NCI-H748 (cell line): ENCODE results near the gene FGF12.
A peak's percentile ranks its signal among the peaks of the same experiment; 100 is the strongest.

ENCODE experiments used
- DNase-seq: peaks from one replicate; lab custom pipeline; 2025; ENCODE audit not compliant: unreplicated experiment; lab: John Stamatoyannopoulos, UW

The FGF12 gene

DNA sequence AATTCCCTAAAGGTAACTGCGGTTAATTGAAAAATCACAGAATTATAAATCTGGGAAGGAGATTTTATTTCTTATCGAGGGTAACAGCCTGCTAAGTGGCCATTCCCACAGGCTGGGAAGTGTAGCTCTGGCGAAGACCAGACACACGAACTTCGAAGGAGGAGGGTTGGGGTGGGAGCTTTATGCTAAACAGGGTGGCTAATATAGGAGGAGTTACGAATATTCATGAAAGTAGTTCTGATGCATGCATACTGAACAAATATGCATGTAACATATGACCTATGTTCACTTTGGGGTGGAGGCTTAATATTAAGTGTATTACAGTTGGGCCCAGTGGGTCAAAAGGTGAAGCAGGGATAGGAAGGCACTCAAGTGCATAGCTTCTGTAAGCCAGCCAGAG lies 221.6 kb downstream of the FGF12 start:
- DNase-seq, result no peak

GRCh38 chr3:192501401-192501800 lies 225.9 kb downstream of the FGF12 start:
- no peak for DNase-seq

DNA sequence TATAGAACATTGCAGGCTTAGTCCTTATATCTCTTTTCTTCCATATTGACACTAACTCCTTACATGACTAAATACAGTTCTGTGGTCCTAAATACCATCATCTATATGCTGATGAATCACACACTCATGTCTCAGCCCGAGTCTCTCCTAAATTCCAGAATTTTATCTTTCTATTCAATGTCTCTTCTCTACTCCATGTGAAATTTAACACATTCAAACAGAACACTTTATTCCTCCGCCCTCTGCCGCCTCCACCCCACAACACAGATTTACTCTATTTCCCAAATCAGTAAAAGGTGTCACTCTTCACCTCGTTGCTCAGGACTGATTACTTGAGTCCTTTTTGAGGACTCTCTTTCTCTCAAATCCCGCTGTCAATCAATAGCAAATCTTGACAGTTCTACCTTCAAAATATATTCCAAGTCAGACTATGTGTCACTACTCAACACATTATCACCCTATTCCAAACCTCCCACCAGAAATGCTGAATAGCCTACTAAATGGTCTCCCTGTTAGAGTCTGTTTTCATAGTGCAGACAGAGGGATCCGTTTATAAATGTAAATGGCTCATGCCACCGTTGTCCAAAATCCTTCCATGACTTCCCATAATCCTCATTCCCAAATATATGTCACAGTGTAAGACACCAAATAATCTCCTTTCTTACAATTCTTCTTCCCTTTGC lies 230.3 kb downstream of the FGF12 start:
- DNase-seq, result no peak

GRCh38 chr3:192494174-192494573 lies 233.2 kb downstream of the FGF12 start:
- DNase-seq, result peak; percentile 13

DNA sequence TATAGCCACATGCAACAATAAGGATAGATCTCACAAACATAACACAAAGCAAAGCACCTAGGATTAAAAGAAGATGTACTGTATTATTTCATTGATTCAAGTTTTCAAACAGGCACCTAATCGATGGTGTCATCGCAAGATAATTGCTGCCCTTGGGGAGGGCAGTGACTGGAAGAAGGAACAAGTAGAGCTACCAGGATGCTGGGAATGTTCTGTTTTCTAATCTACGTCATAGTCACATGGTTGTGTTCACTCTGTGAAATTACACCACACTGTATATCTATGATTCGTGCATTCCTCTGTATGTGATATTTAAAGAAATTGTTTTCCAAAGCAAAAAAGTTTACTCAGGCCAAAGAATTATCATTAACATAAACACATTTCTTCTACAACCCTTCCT lies 236.6 kb downstream of the FGF12 start:
- DNase-seq, result no peak

DNA sequence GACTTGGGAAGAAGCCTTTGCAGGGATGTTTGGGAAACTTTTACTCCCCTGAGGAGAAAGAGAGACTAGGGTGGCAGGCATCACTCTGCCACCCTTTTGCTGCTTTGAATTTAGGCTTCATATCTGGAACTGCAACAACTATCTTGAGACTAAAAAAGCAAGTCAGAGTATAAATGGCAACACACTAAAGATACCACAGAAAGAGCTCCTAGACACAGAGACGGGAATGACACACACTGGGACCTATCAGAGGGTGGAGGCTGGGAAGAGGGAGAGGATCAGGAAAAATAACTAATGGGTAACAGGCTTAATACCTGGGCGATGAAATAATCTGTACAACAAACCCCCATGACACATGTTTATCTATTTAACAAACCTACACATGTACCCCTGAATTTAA lies 237.8 kb downstream of the FGF12 start:
- DNase-seq, result no peak

- DNase-seq, result no peak
Measured at GRCh38 chr3:192487033-192487432, 240.3 kb downstream of the FGF12 start.

DNA sequence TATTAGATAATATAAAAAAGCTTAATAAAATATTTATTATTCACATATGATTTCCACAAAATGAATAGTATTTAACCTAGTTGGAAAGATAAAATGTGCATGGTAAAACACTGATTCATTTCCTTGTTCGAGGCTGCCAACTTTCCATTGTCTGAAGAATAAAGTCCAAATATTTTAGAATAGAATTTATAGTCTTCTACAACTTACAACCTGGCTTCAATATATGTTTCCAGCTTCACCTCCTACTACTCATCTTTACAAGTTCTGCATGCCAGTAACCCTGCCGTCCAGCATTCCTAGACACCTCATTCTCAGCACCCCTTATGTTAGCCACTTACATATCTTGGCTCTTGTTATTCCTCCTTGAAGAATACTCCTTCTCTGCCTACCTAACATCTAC lies 244.5 kb downstream of the FGF12 start:
- DNase-seq, result no peak

GRCh38 chr3:192482391-192482790 lies 244.9 kb downstream of the FGF12 start:
- DNase-seq, result no peak

DNA sequence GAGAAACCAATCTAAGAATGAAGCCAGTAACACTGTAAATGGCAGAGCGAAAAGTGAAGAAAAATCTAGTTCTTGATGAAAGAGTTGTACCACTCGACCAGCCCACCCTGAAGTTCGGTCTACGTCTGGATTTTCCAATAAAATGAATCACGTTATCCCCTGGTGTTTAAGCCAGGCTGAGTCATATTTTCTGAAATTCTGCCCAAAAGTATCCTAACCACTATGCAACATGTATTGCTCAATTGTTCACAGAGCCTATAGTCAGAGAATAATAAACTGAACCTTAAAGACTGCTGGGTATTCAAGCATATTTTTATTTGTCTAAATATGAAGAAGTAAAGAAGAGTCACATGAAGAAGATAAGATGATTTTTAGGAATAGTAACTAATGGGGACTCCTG lies 245.7 kb downstream of the FGF12 start:
- no peak for DNase-seq

DNA sequence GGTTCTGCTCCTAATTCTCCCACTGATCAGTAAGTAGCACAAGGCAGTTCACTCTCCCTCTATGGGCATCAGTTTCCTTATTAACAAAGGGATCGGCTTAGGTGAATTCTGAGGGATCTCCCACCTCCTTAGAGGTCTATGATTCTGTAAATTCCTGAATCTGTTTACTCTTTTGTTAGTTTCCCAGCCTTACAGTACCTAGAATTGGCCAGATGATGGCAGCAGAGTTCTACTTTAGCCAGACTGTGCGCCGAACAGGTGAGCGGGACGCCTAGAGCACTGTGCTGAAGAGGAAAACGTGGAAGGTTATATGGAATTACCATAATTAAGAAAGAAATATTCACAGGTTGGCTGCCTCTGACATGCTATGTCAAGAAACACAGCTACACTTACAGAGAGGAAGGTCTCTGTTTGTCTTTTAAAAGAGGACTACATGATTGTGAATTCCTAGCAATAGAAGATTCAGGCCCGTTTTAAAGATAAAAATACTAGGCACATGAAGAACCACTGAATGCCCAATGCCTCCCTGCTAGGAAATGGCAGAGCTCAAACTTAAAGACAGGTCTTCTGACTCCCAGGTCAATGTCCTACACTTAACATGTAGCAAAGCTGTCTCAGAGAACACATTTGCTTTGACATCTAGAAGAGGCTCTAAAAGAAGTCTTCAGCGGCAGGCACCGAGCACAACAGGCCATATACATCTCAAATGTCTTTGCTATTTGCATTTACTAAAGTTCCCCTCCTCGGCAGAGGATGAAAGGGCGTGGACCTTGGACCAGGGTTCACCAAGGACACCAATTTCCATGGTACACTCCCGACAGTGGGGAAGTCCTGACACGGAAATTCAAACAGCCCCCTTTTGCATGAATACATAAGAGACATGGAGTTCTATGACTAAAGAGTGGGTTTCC lies 259.9 kb downstream of the FGF12 start:
- DNase-seq, result peak; percentile 52

- DNase-seq, result peak; percentile 31
Measured at GRCh38 chr3:192449036-192449435, 278.3 kb downstream of the FGF12 start.

DNA sequence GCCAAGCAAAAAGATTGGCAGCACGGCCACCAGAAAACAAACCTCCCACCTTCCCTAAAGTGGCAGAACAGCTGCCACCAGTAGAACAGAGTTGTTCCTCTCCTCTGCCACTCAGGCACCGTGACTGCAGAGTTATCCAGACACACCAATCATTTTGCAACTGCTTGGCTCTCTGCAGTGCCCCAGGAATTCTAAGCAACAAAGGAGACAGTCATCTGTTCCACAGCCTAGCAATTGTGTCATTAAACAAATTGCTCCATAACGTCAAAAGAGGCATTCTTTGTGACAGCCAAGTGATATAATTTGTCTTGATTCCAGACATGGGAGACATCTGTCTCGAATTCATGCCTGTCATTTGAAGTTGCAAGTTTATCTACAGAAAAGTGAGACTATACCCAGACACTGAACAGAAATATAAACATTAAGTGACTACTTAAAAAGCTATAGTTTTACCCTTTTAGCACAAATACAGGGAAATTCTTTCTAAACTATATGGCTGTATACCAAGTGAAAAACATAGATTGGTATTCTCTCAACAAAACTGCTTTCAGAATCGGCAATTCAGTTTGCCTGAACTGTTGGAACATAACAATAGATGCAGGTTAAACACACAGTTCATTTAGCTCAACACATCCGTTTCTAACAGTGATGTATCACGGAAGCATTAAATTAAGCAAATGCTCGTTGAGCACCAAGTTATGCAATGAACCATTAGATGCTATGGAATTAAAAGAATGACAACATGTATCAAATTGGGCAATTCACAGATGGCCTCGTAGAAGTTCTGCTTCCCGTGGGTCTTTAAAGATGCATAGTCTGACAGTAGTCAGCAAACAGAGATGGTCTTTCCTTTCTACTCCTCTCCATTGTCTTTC lies 281.3 kb downstream of the FGF12 start:
- peak; percentile 85 for DNase-seq

DNA sequence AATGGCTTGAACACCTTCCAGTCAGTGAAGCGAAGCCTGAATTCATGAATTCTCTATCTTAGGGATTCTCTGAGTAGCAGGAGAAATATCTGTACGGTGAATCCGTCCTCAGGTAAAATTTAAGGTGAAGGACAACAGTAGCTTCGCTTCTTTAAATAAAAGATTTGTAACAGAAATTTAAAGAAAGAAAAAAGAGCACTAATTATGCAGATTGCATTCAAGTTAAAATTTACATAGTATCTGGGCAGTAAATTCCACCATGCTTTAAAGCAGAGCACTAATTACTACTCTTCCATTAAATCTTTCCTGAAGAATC lies 282.6 kb downstream of the FGF12 start:
- DNase-seq, result no peak

DNA sequence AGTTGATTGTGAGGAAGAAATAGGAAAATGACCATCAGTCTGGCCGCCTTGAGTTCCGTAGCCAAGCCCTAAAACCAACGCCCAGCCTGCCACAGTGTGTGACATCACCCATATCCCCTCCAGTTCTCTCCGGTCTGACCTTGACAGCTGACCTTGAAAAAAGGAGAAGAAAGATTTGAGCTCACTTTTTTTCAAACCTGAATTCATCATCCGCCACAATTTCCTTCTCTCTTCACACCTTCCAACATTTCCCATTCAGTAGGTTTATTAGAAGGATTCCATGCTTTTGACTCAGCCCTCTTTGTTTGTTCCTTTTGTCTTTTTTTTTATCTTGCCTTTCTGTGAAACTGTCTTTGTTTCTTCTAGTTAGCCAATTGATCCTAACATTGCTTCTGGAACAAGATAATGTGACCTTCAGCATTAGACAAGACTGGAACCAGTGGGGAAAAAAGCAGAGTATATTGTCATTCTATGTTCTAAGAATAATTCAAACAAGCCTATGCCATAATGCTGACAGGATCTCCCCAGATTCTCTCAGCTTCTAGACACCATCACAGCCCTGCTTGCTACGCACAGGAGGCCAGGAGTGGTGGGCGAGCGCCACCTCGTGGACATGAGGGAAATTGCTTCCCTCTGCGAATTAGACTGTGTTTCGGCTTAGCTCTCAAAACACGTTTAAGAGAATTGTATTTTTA lies 283.1 kb downstream of the FGF12 start:
- peak; percentile 60 for DNase-seq

DNA sequence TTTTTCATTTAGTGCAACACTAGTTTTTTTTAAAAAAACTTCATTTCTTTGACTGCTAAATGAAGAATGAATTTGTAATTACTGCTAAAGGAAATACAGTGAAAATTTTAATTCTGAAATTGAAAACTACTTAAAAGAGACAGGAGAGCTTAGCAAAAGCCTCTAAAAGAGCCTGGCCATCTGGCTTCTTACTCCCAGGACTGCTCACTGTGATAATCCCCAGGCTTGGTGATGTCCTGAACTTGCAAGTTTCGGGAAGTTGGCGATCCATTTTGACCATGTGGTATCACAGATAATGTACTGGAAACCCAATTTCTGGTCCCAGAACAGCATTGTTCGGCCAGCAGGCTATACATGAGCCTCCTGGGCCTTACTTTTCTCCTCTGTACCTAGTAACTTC lies 292.1 kb downstream of the FGF12 start:
- DNase-seq, result no peak

- DNase-seq, result no peak
Measured at GRCh38 chr3:192434186-192434585, 293.2 kb downstream of the FGF12 start.

DNA sequence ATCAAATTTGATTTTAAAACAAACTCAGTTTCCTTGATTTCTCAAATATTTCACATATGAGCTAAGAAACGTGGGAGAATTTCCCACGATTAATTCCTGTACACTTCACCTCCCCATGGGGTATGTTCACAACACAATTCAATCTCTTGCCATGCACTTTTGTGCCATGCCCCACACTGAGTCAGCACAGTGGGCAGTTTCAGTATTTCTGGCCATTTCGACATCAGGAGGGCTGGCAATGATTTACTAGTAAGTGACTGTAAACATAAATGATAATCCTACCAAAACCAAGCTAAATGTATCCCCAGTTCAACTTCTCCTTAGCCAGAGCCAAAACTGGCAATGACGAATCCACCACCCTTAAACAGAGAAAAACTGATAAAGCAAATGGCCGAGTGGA lies 293.6 kb downstream of the FGF12 start:
- no peak for DNase-seq

- DNase-seq, result peak; percentile 36
Measured at GRCh38 chr3:192422997-192423342, 304.4 kb downstream of the FGF12 start.

GRCh38 chr3:192422321-192422996 lies 304.9 kb downstream of the FGF12 start:
- DNase-seq, result no peak

- no peak for DNase-seq
Measured at GRCh38 chr3:192419312-192419711, 308.0 kb downstream of the FGF12 start.
